BJ (cell line): Measurements from ENCODE around the gene CCR3. TPM values are rescaled to one million over a fixed set of nuclear protein-coding genes. Genes with fewer than 3 reads are reported as not detected.

Experiments
- CTCF ChIA-PET: fragments of 350-600 bp; formaldehyde crosslinking; extraction: SDS; loops from one replicate; lab custom pipeline; 2021; ENCODE audit warnings: antibody characterized with exemption, inconsistent platforms; lab: Yijun Ruan, JAX
- POLR2A ChIA-PET: fragments of 300-600 bp; sonication (Branson Sonifier 250); formaldehyde crosslinking; extraction: SDS; loops from one replicate; lab custom pipeline; 2021; ENCODE audit warnings: antibody characterized with exemption; lab: Charles Lee
- DNase-seq: peaks from one replicate; pipeline ENCODE4 v3.0.0-alpha.2; 2011; ENCODE audit warnings: low read depth
- H3K27me3 ChIP-seq: 2 replicates; pipeline ENCODE4 v1.6.0; 2011; ENCODE audit warnings: low read length; ENCODE audit not compliant: control insufficient read depth, insufficient read depth
- H3K36me3 ChIP-seq: 2 replicates; pipeline ENCODE4 v1.5.1; 2011; ENCODE audit warnings: low read length; ENCODE audit not compliant: control insufficient read depth, insufficient read depth
- H3K4me3 ChIP-seq: 2 replicates; pipeline ENCODE4 v1.5.1; 2011; ENCODE audit warnings: low read depth, mild to moderate bottlenecking, control low read depth, low read length
- polyA plus RNA-seq: library from polyadenylated mRNA; depleted of rRNA; stranded (reverse); fragments of >200 nt; gene quantifications from 2 replicates; pipeline ENCODE4 v1.2.3, GENCODE V29; 2011
- TF ChIP-seq, protein P1 (sequence below): IDR thresholded peaks from 2 replicates; pipeline ENCODE4 v1.5.1; 2011; ENCODE audit warnings: low read depth, mild to moderate bottlenecking, control low read depth, inconsistent platforms, low read length, moderate library complexity; ENCODE audit not compliant: insufficient read depth

The CCR3 gene
- polyA plus RNA-seq, 1 experiment, result not detected

DNA sequence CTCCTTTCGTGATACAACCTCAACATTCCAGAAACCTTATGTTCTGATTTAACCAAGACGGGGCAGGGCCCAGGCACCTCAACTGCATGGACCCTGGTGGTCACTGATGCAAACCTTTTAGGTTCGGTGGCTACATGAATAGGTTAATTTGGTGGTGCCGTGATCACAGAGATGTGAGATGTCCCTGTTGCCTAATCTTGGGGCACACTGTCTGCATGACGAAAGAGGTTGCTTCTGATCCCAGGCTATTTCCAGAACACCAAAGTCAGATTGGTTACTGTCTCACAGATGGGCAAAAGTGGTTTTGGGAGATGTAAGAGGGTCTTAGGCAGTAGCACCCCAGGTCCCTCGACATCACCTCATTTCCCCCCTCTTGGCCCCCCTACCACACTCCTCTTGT, 30.2 kb upstream of the CCR3 start:
- Histone ChIP-seq H3K4me3 (no peak overlapping the region), H3K27me3 (peaks cover 2% of the 10 kb centered on the region; the same call in 1 of the 2 replicates)

GRCh38 chr3:46213201-46213600, 29.1 kb upstream of the CCR3 start:
- DNase-seq, result no peak
- Histone ChIP-seq H3K27me3 (peaks cover 2% of the 10 kb centered on the region; the same call in 1 of the 2 replicates), H3K4me3 (no peak overlapping the region), H3K36me3 (no peaks in the 10 kb centered on the region)
- TF ChIP-seq, protein P1, sequence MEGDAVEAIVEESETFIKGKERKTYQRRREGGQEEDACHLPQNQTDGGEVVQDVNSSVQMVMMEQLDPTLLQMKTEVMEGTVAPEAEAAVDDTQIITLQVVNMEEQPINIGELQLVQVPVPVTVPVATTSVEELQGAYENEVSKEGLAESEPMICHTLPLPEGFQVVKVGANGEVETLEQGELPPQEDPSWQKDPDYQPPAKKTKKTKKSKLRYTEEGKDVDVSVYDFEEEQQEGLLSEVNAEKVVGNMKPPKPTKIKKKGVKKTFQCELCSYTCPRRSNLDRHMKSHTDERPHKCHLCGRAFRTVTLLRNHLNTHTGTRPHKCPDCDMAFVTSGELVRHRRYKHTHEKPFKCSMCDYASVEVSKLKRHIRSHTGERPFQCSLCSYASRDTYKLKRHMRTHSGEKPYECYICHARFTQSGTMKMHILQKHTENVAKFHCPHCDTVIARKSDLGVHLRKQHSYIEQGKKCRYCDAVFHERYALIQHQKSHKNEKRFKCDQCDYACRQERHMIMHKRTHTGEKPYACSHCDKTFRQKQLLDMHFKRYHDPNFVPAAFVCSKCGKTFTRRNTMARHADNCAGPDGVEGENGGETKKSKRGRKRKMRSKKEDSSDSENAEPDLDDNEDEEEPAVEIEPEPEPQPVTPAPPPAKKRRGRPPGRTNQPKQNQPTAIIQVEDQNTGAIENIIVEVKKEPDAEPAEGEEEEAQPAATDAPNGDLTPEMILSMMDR, result no peak
- POLR2A ChIA-PET, result no interaction called here
- CTCF ChIA-PET, result interaction anchor here (1.2 kb wide), 2 partner anchors 10 to 135 kb away, joined by 3 to 5 read pairs; no protein-coding TSS in a partner anchor

More for the DNA sequence above, 30.2 kb upstream of the CCR3 start:
- POLR2A ChIA-PET, result no interaction called here
- CTCF ChIA-PET, result no interaction called here
- H3K36me3 ChIP-seq, result no peaks in the 10 kb centered on the region
- TF ChIP-seq, protein P1, result no peak
- no peak for DNase-seq

DNA sequence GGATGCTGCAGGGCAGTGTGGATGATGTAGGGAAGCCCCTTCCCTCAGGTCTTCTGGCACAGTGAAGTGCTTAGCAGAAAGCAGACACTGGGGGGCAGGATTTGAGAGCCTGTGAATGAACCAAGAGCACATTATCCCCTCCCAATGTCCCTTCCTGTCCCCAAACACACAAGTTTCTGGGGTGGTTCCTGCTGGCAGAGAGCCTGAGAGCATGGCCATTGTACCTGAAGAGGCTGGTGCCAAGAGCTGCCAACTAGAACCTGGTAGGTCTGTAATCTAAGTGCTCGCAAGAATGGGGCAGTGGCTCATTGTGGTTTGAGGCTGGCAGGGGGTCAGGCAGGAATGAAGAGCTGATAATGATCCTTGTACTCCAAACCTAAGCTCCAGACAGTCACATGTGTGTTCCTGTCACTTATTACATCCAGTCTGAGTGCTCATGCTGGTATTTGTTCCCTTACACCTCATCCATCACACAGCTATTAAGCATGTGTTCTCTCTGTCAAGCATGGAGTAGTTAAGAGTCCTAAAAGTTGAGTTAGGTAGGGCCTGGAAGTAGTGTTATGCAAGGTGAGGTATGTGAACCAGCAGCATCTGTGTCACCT, 27.4 kb upstream of the CCR3 start:
- TF ChIP-seq, protein P1, result no peak
- H3K4me3 ChIP-seq, result no peak overlapping the region
- no peak for DNase-seq
- H3K36me3 ChIP-seq, result no peaks in the 10 kb centered on the region
- ChIA-PET CTCF (interaction anchor here (0.6 to 1.3 kb wide), 3 partner anchors 164 to 276 kb away, joined by 3 read pairs; no protein-coding TSS in a partner anchor), POLR2A (no interaction called here)
- no peaks in the 10 kb centered on the region for H3K27me3 ChIP-seq

GRCh38 chr3:46215810-46216414, 26.3 kb upstream of the CCR3 start:
- Histone ChIP-seq H3K27me3 (no peaks in the 10 kb centered on the region), H3K36me3 (no peaks in the 10 kb centered on the region), H3K4me3 (no peak overlapping the region)
- ChIA-PET CTCF (interaction anchor here (1.0 to 1.3 kb wide), 2 partner anchors 167 to 277 kb away, joined by 3 read pairs; no protein-coding TSS in a partner anchor), POLR2A (no interaction called here)
- DNase-seq, result no peak
- TF ChIP-seq, protein P1, result no peak

DNA sequence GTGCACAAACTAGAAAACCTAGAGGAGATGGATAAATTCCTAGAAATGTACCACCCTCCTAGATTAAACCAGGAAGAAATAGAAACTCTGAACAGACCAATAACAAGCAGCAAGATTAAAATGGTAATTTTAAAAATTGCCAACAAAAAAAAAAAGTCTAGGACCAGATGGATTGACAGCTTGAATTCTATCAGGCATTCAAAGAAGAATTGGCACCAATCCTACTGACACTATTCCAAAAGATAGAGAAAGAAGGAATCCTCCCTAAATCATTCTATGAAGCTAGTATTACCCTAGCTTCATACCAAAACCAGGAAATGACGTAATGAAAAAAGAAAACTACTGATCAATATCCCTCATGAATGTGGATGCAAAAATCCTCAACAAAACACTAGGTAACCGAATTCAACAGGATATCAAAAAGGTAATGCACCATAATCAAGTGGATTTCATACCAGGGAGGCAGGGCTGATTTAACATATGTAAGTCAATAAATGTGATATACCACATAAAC, 24.0 kb upstream of the CCR3 start:
- POLR2A ChIA-PET, result interaction anchor here (0.6 kb wide), 1 partner anchor 8 kb away, joined by 5 read pairs; no protein-coding TSS in a partner anchor
- Histone ChIP-seq H3K4me3 (no peak overlapping the region), H3K27me3 (peaks cover 1% of the 10 kb centered on the region), H3K36me3 (no peaks in the 10 kb centered on the region)
- TF ChIP-seq, protein P1, result no peak
- CTCF ChIA-PET, result interaction anchor here (0.6 to 1.5 kb wide), 4 partner anchors 10 to 136 kb away, joined by 3 to 5 read pairs (median 4); partner anchors contain the start of gene CCR1
- no peak for DNase-seq
